Astrocyte (in vitro differentiated cells and primary cell): ENCODE data around the gene MEGF11.

Source experiments
- EZH2 ChIP-seq: IDR thresholded peaks from 2 replicates; pipeline ENCODE4 v1.6.1; 2012; ENCODE audit warnings: mild to moderate bottlenecking, low read length, inconsistent platforms; ENCODE audit not compliant: insufficient read depth
- TF ChIP-seq, protein P1 (sequence below): IDR thresholded peaks from 2 replicates; pipeline ENCODE4 v1.5.1; 2011; ENCODE audit warnings: low read depth, mild to moderate bottlenecking, inconsistent platforms, low read length, moderate library complexity; ENCODE audit not compliant: insufficient read depth

DNA sequence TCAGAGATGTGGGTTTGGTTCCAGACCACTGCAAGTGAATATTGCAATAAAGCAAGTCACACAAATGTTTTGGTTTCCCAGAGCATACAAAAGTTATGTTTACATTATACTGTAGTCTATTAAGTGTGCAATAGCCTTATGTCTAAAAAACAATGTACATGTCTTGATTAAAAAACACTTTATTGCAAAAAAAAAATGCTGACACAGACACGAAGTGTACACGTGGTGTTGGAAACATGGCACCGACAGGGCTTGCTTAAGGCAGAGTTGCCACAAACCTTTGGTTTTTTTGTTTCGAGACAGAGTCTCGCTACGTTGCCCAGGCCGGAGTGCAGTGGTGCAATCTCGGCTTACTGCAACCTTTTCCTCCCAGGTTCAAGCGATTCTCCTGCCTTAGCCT is 334.2 kb downstream of the MEGF11 start:
- TF ChIP-seq, protein P1, sequence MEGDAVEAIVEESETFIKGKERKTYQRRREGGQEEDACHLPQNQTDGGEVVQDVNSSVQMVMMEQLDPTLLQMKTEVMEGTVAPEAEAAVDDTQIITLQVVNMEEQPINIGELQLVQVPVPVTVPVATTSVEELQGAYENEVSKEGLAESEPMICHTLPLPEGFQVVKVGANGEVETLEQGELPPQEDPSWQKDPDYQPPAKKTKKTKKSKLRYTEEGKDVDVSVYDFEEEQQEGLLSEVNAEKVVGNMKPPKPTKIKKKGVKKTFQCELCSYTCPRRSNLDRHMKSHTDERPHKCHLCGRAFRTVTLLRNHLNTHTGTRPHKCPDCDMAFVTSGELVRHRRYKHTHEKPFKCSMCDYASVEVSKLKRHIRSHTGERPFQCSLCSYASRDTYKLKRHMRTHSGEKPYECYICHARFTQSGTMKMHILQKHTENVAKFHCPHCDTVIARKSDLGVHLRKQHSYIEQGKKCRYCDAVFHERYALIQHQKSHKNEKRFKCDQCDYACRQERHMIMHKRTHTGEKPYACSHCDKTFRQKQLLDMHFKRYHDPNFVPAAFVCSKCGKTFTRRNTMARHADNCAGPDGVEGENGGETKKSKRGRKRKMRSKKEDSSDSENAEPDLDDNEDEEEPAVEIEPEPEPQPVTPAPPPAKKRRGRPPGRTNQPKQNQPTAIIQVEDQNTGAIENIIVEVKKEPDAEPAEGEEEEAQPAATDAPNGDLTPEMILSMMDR: no peak
- TF ChIP-seq EZH2: no peak
